Effector memory CD4-positive, alpha-beta T cell (primary cell): Measurements from ENCODE around the gene NR0B2.

Source experiments
- DNase-seq, 3 donors: peaks; one replicate each; pipeline ENCODE4 v3.0.0-alpha.2; 2020
- H3K27ac ChIP-seq: 2 replicates; pipeline ENCODE4 v1.7.0; 2013; ENCODE audit warnings: mild to moderate bottlenecking, low read length, moderate library complexity; ENCODE audit not compliant: insufficient read depth, poor library complexity, severe bottlenecking
- H3K27me3 ChIP-seq: replicated peaks from 2 replicates; pipeline ENCODE4 v1.7.0; 2013; ENCODE audit warnings: mild to moderate bottlenecking, low read length; ENCODE audit not compliant: insufficient read depth, control insufficient read depth, poor library complexity, severe bottlenecking
- H3K36me3 ChIP-seq: 2 replicates; pipeline ENCODE4 v1.7.0; 2013; ENCODE audit warnings: mild to moderate bottlenecking, low read length, moderate library complexity; ENCODE audit not compliant: control insufficient read depth, insufficient read depth
- H3K4me1 ChIP-seq: 2 replicates; pipeline ENCODE4 v1.7.0; 2013; ENCODE audit warnings: low read length, mild to moderate bottlenecking; ENCODE audit not compliant: control insufficient read depth, insufficient read depth, poor library complexity, severe bottlenecking
- H3K4me3 ChIP-seq: 2 replicates; pipeline ENCODE4 v1.7.0; 2013; ENCODE audit warnings: low read length, low read depth, mild to moderate bottlenecking; ENCODE audit not compliant: insufficient read depth, poor library complexity, severe bottlenecking
- H3K9me3 ChIP-seq: 2 replicates; pipeline ENCODE4 v1.7.0; 2013; ENCODE audit warnings: mild to moderate bottlenecking, low read length, moderate library complexity; ENCODE audit not compliant: control insufficient read depth

The NR0B2 gene

DNA sequence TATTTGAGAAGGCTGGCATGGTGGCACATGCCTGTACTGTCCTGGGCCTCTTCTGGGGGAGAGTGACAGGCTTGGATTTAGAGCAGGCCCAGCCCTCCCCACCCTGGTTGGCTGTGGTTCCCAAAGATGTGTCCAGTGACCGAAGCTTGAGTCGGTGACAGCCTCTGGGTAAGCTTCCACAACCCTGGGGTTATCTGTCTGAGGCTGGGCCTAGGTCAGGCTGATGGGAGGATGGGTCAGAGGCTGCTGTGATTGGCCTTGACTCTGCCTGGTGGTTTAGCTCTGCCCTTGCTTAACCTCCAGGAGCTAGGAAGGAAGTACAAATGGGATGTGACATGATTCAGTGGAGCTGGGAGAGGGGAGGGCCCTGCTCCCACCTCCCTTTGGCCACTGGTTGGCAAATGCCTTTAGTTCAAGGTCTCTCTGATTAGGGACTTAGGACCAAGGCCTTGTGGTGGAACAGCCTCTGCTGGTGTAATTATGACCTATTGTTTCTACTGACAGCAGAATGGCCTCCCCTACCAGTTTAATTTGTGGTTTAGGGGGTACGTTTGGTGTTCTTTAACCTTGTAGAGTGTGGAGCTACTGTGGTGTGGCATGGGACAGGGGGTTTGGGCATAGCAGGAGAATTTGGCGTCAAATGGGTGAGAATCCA lies 24.4 kb upstream of the NR0B2 start:
- no peaks in the 10 kb centered on the region for H3K27me3 ChIP-seq
- DNase-seq: no peak
- H3K4me1 ChIP-seq: no peaks in the 10 kb centered on the region
- H3K27ac ChIP-seq: no peak overlapping the region
- no peaks in the 10 kb centered on the region for H3K9me3 ChIP-seq
- H3K36me3 ChIP-seq: peaks cover 39% of the 10 kb centered on the region
- H3K4me3 ChIP-seq: no peak overlapping the region

DNA sequence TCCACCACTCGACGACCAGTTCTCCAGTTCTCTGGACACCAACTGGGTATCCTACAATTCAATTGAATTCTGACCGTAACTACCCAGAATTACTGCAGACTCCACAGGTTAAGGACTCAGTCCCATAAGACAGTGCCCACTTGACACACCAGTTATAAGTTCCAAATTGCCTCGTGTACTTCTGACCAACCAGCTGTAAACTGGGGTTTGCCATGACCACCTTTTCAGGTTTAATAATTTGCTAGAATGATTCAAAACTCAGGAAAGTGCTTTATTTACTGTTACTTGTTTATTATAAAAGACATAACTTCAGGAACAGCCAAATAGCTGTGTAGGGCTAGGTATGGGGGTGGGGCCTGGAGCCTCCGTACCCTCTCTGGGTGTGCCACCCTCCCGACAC lies 23.0 kb upstream of the NR0B2 start:
- no peak for DNase-seq
- Histone ChIP-seq H3K36me3 (peaks cover 27% of the 10 kb centered on the region), H3K27me3 (no peaks in the 10 kb centered on the region), H3K4me3 (no peak overlapping the region), H3K4me1 (no peaks in the 10 kb centered on the region), H3K27ac (no peak overlapping the region), H3K9me3 (no peaks in the 10 kb centered on the region)

DNA sequence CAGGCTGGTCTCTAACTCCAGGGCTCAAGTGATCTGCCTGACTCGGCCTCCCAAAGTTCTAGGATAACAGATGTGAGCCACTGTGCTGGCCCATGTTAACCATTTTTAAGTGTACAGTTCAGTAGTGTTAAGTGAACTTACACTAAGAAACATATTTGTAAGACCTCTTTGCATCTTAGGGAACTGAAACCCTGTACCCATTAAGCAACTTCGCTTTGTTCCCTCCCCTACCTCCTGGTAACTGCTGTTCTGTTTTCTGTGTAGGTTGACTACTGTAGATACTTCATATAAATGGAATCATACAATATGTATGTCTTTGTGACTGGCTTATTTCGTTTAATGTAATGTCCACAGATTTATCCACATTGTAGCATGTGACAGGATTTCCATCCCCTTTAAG lies 18.8 kb upstream of the NR0B2 start:
- no peak overlapping the region for H3K27ac ChIP-seq
- H3K36me3 ChIP-seq: peaks cover 42% of the 10 kb centered on the region
- DNase-seq: no peak
- no peaks in the 10 kb centered on the region for H3K4me1 ChIP-seq
- H3K9me3 ChIP-seq: no peaks in the 10 kb centered on the region
- H3K27me3 ChIP-seq: no peaks in the 10 kb centered on the region
- H3K4me3 ChIP-seq: no peak overlapping the region

DNA sequence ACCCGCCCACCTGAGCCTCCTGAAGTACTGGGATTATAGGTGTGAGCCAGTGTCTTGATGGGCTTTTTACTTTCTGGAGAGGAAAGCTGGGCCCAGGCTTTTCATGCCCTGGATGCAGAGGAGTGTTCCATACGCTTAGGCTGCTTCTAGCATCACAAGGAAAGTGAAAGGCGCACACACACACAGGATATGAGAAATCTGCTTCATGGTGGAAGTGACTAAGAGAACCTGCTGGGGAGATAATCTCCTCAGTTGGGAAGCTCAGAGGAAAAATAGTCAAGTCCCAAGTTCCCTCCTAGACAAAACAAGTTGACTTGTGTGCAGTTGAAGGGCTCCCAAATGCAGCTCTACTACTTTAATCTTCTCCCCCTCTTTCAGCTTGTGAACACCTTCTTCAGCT lies 9.9 kb upstream of the NR0B2 start:
- H3K4me3 ChIP-seq: no peak overlapping the region

DNA sequence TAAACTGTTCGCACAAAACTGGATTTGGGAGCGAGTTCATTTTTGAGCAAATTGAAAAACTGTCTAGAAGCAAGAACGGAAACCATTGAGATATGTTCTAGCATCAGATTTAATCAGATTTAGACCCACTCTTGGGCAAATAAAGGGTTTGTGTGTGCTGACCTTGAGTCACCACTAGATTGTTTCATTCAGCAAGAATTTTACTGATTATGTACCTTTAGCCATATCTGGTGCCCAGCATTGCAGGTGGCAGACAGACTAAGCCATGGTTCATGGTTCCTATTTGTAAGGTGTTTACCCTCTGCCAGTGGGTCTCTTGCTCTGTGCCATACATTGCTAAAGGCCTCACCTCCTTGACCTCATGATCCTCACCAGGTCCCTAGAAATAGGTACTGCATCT lies 9.1 kb upstream of the NR0B2 start:
- Histone ChIP-seq H3K27me3 (no peaks in the 10 kb centered on the region), H3K4me3 (no peak overlapping the region), H3K27ac (peak overlapping the region; percentile 89), H3K4me1 (peaks cover 6% of the 10 kb centered on the region), H3K36me3 (peaks cover 20% of the 10 kb centered on the region), H3K9me3 (no peaks in the 10 kb centered on the region)
- no peak for DNase-seq

More for the DNA sequence above, 9.9 kb upstream of the NR0B2 start:
- Histone ChIP-seq H3K27ac (no peak overlapping the region), H3K27me3 (no peaks in the 10 kb centered on the region), H3K9me3 (no peaks in the 10 kb centered on the region), H3K4me1 (peaks cover 6% of the 10 kb centered on the region), H3K36me3 (peaks cover 24% of the 10 kb centered on the region)
- no peak for DNase-seq

DNA sequence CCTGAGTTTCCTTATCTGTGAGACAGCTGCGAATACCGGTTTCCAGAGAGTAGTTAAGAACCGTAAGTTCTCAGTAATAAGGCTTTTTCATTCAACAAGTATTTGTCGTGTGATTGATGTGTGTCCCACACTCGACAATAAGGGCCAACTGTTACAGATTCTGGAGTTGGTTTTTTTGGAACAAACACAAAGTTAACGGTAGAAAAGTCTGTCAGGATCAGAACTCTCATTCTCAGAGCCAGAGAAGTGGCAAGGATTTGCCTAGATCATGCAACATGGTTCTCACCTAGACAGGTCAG lies 8.6 kb upstream of the NR0B2 start:
- H3K27ac ChIP-seq: peak overlapping the region; percentile 89
- no peaks in the 10 kb centered on the region for H3K9me3 ChIP-seq
- peak overlapping the region; percentile 83 for H3K4me3 ChIP-seq
- no peaks in the 10 kb centered on the region for H3K27me3 ChIP-seq
- H3K4me1 ChIP-seq: peaks cover 6% of the 10 kb centered on the region
- H3K36me3 ChIP-seq: peaks cover 15% of the 10 kb centered on the region
- no peak for DNase-seq

DNA sequence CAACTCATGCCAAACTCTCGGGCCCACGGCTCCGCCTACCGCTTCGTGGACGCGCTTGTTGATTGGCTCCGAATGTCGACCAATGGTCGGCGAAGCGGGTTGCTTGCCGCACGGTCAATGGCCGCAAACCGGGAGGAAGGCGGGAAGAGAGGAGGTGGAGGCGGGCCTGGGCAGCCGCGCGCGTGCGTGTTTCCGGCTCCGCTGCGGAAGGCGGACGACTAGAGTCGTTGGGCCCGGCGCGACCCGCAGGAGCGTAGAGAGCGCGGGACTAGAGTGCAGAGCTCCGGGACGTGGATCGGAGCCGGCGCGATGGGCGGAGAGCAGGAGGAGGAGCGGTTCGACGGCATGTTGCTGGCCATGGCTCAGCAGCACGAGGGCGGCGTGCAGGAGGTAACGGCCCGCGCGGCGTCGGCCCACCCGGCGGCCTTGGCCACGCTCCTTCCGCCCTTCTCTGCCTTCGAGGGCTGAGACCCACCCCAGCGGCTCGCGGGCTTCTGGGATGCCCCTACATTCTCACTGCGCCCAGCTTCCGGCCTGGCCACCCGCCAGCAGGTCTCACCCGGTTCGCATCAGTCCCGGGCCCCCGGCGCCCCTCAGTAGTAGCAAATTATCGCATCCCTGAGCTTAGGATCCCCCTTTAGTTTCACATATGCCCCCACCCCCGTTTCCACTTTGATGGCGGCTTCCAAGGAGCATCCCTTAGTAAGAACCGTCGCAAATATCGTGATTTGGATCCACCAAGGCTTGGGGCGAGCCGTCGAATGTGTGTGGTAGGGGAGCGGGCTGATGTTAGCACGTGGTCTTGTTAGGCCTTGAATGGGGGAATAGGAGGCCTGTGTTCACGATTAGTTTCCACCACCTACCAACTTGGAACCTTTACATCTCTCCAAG lies 8.0 kb upstream of the NR0B2 start, which contains the start of gene NUDC:
TSS of gene NUDC (plus strand) at position 204 of the 891 bp plus-strand sequence. CDS start at position 310, 106 bp downstream.
- H3K9me3 ChIP-seq: no peaks in the 10 kb centered on the region
- no peaks in the 10 kb centered on the region for H3K27me3 ChIP-seq
- peaks cover 6% of the 10 kb centered on the region for H3K4me1 ChIP-seq
- DNase-seq: peak; percentile 90 to 95 (median 93)
- H3K36me3 ChIP-seq: peaks cover 14% of the 10 kb centered on the region
- H3K4me3 ChIP-seq: peak within 1 kb of the TSS; percentile 83
- H3K27ac ChIP-seq: peak within 1 kb of the TSS; percentile 89

DNA sequence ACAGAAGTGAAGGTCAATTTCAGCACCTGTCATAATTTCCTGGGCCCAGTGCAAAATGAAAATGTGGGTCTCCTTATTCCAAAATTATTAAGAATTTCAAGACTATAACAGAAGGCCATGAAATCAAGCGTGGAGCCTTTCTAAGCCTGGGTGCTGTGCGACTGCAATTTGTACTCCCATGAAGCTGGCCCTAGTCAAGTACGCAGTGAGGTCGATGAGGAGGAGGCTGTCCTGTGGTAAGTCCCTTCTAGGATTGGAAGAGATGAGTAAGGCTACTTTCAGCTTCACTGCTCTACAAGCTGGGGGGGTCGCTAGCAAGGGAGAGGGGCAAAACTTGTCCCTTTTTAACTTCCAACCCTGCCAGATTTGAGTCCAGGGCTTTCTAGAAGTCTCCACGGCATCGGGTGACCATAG lies 7.4 kb upstream of the NR0B2 start:
- Histone ChIP-seq H3K4me3 (peak overlapping the region; percentile 83), H3K27me3 (no peaks in the 10 kb centered on the region), H3K36me3 (peaks cover 9% of the 10 kb centered on the region), H3K9me3 (no peaks in the 10 kb centered on the region), H3K4me1 (peaks cover 6% of the 10 kb centered on the region), H3K27ac (peak overlapping the region; percentile 89)
- no peak for DNase-seq

DNA sequence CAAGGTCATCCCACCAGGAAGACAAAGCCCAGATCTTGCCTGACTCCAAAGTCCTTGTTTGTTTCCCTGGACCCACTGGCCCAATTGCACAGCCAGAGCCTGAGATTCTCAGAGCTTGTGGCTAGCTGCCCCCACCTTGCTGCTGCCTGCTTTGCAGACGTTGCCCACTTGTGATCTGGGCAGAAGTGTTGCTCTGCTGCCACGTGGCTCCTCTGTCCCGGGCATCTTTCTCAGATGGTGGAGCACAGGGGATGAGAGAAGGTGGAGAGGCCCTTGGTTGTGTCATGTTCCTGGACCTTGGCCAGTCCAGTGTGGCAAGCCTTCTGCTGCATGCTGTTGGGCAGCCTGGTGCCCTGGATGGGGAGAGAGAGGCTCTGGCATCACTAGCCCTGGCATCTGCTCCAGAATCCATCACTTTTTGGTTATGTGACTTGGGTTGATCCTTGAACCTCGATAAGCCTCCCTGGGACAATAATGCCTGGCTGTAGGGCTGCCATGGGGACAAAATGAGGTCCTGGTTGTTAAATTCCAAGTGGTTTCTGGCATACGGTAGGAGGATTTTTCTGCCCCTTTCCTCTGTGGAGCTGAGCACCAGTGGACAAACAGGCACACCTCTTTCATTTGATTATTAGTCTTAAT lies 1.5 kb upstream of the NR0B2 start:
- no peak for DNase-seq
- Histone ChIP-seq H3K36me3 (no peaks in the 10 kb centered on the region), H3K4me3 (no peak overlapping the region), H3K27ac (no peak overlapping the region), H3K4me1 (no peaks in the 10 kb centered on the region), H3K9me3 (no peaks in the 10 kb centered on the region), H3K27me3 (no peaks in the 10 kb centered on the region)

DNA sequence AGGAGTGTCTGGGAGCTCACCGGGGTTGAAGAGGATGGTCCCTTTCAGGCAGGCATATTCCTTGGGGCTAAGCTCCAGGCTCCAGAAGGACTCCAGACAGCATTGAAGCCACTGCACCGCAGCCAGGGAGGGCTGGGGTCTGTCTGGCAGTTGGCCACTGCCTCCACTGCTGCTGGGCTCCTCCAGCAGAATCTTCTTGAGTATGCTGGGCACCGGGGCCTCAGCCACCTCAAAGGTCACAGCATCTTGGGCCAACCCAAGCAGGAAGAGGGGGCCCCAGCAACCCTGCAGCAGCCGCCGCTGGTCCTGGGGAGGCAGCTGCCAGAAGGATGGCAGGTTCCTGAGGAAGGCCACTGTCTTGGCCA lies 404 bp downstream of the NR0B2 start:
- no peaks in the 10 kb centered on the region for H3K4me1 ChIP-seq
- no peak for DNase-seq
- H3K27ac ChIP-seq: no peak overlapping the region
- no peaks in the 10 kb centered on the region for H3K27me3 ChIP-seq
- no peaks in the 10 kb centered on the region for H3K36me3 ChIP-seq
- H3K4me3 ChIP-seq: no peak overlapping the region
- no peaks in the 10 kb centered on the region for H3K9me3 ChIP-seq
